IMR-90 (cell line): ENCODE measurements around the gene RAMP3. TPM values are rescaled to one million over a fixed set of nuclear protein-coding genes. Genes with fewer than 3 reads are reported as not detected.
A peak's percentile ranks its signal among the peaks of the same experiment; 100 is the strongest.

Experiments used
- ATAC-seq: fragments of 200-7000 bp; cut with Tn5 transposase; 2 replicates; pipeline ENCODE4 v1.9.1; 2020; ENCODE audit warnings: low read depth, mild to moderate bottlenecking, moderate library complexity
- BruUV-seq: library from RNA; stranded (reverse); fragments of 400-500 nt; replicated peaks from 2 replicates; lab custom pipeline; 2021; lab: Mats Ljungman, UMichigan
- CTCF ChIA-PET: fragments of 300-600 bp; formaldehyde crosslinking; extraction: SDS; loops from one replicate; lab custom pipeline; 2021; ENCODE audit warnings: antibody characterized with exemption; lab: Yijun Ruan, JAX
- POLR2A ChIA-PET: fragments of 300-600 bp; sonication (Branson Sonifier 250); formaldehyde crosslinking; loops from one replicate; lab custom pipeline; 2022; ENCODE audit warnings: antibody characterized with exemption; ENCODE audit not compliant: unreplicated experiment; lab: Charles Lee
- DNase-seq: peaks from one replicate; pipeline ENCODE4 v3.0.0; 2013
- H2AFZ ChIP-seq: replicated peaks from 2 replicates; pipeline ENCODE3; 2013; ENCODE audit warnings: low read length, mild to moderate bottlenecking; ENCODE audit not compliant: poor library complexity
- H2AK5ac ChIP-seq: 2 replicates; pipeline ENCODE4 v1.6.1; 2013; ENCODE audit warnings: low read depth, low read length, inconsistent platforms
- H2AK9ac ChIP-seq: replicated peaks from 2 replicates; pipeline ENCODE3; 2013; ENCODE audit warnings: mild to moderate bottlenecking, low read depth, low read length, moderate library complexity; ENCODE audit not compliant: poor library complexity
- H2BK120ac ChIP-seq: 2 replicates; pipeline ENCODE4 v1.6.1; 2013; ENCODE audit warnings: low read depth, low read length, inconsistent platforms
- H2BK15ac ChIP-seq: 3 replicates; pipeline ENCODE4 v1.6.1; 2013; ENCODE audit warnings: low read depth, low read length, inconsistent platforms
- H2BK20ac ChIP-seq: 2 replicates; pipeline ENCODE4 v1.6.1; 2013; ENCODE audit warnings: low read depth, mild to moderate bottlenecking, inconsistent platforms, low read length, moderate library complexity
- H2BK5ac ChIP-seq: 2 replicates; pipeline ENCODE4 v1.6.1; 2013; ENCODE audit warnings: mild to moderate bottlenecking, low read depth, low read length, inconsistent platforms; ENCODE audit not compliant: poor library complexity, severe bottlenecking
- H3K14ac ChIP-seq: replicated peaks from 2 replicates; pipeline ENCODE4 v1.6.1; 2013; ENCODE audit warnings: low read depth, low read length, inconsistent platforms
- H3K18ac ChIP-seq: 2 replicates; pipeline ENCODE4 v1.6.1; 2013; ENCODE audit warnings: low read depth, low read length, control low read depth
- H3K23ac ChIP-seq: 2 replicates; pipeline ENCODE4 v1.6.1; 2013; ENCODE audit warnings: low read depth, low read length, inconsistent platforms
- H3K27ac ChIP-seq: 2 replicates; pipeline ENCODE4 v1.5.1; 2013; ENCODE audit warnings: mild to moderate bottlenecking, control low read depth, low read length; ENCODE audit not compliant: insufficient read depth
- H3K27me3 ChIP-seq: 2 replicates; pipeline ENCODE4 v1.6.1; 2013; ENCODE audit warnings: low read length; ENCODE audit not compliant: control insufficient read depth, insufficient read depth
- H3K36me3 ChIP-seq: 2 replicates; pipeline ENCODE4 v1.6.1; 2013; ENCODE audit warnings: low read length, mixed read lengths; ENCODE audit not compliant: control insufficient read depth, insufficient read depth
- H3K4ac ChIP-seq: 2 replicates; pipeline ENCODE4 v1.6.1; 2013; ENCODE audit warnings: low read depth, low read length, inconsistent platforms
- H3K4me1 ChIP-seq: 2 replicates; pipeline ENCODE4 v1.6.1; 2013; ENCODE audit warnings: low read length, mixed read lengths; ENCODE audit not compliant: control insufficient read depth, insufficient read depth
- H3K4me2 ChIP-seq: 2 replicates; pipeline ENCODE4 v1.6.1; 2013; ENCODE audit warnings: low read depth, mild to moderate bottlenecking, control low read depth, low read length, moderate library complexity
- H3K4me3 ChIP-seq: 2 replicates; pipeline ENCODE4 v1.5.1; 2013; ENCODE audit warnings: low read depth, mild to moderate bottlenecking, control low read depth, low read length, moderate library complexity; ENCODE audit not compliant: insufficient read depth
- H3K56ac ChIP-seq: 2 replicates; pipeline ENCODE4 v1.6.1; 2013; ENCODE audit warnings: low read length, inconsistent platforms; ENCODE audit not compliant: insufficient read depth; ENCODE audit errors: extremely low read depth
- H3K79me1 ChIP-seq, 2 experiments: 2 replicates each; pipeline ENCODE4 v1.6.1; 2013; ENCODE audit warnings: low read length in 2 of 2, inconsistent platforms in 1 of 2, low read depth in 1 of 2
- H3K9ac ChIP-seq: 2 replicates; pipeline ENCODE4 v1.6.1; 2013; ENCODE audit warnings: low read depth, low read length, control low read depth
- H3K9me1 ChIP-seq: 2 replicates; pipeline ENCODE4 v1.6.1; 2013; ENCODE audit warnings: low read length, inconsistent platforms; ENCODE audit not compliant: insufficient read depth
- H3K9me3 ChIP-seq: 2 replicates; pipeline ENCODE4 v1.6.1; 2013; ENCODE audit warnings: low read length; ENCODE audit not compliant: control insufficient read depth, insufficient read depth
- H4K20me1 ChIP-seq: 2 replicates; pipeline ENCODE4 v1.6.1; 2013; ENCODE audit warnings: low read length, inconsistent platforms; ENCODE audit not compliant: insufficient read depth
- H4K5ac ChIP-seq: 2 replicates; pipeline ENCODE4 v1.6.1; 2013; ENCODE audit warnings: mild to moderate bottlenecking, low read depth, low read length, control low read depth
- H4K8ac ChIP-seq, 2 experiments: 2 replicates each; pipeline ENCODE4 v1.6.1; 2013; ENCODE audit warnings: low read depth in 2 of 2, low read length in 2 of 2, control low read depth in 1 of 2, inconsistent platforms in 1 of 2
- H4K91ac ChIP-seq: 2 replicates; pipeline ENCODE4 v1.6.1; 2013; ENCODE audit warnings: low read depth, low read length, inconsistent platforms; ENCODE audit not compliant: insufficient read depth
- BHLHE40 ChIP-seq: fragments of 150-350 bp; IDR thresholded peaks from 2 replicates; pipeline ENCODE4 v1.6.1; 2016; ENCODE audit warnings: mild to moderate bottlenecking, low read depth, low read length
- CEBPB ChIP-seq: IDR thresholded peaks from 2 replicates; pipeline ENCODE4 v1.6.1; 2012; ENCODE audit warnings: low read depth, low read length, improper control_type of control experiment
- ELK1 ChIP-seq: fragments of 150-350 bp; IDR thresholded peaks from 2 replicates; pipeline ENCODE4 v1.6.1; 2016; ENCODE audit warnings: low read depth, mild to moderate bottlenecking, low read length, moderate library complexity, borderline replicate concordance
- FOS ChIP-seq: fragments of 150-350 bp; IDR thresholded peaks from 2 replicates; pipeline ENCODE4 v1.6.1; 2016; ENCODE audit warnings: low read depth, low read length
- MAZ ChIP-seq: IDR thresholded peaks from 2 replicates; pipeline ENCODE4 v1.6.1; 2012; ENCODE audit warnings: low read depth, mild to moderate bottlenecking, low read length, improper control_type of control experiment, moderate library complexity, borderline replicate concordance
- MXI1 ChIP-seq: IDR thresholded peaks from 2 replicates; pipeline ENCODE4 v1.6.1; 2012; ENCODE audit warnings: low read depth, mild to moderate bottlenecking, low read length, moderate library complexity, borderline replicate concordance
- POLR2A ChIP-seq: IDR thresholded peaks from 2 replicates; pipeline ENCODE4 v1.6.1; 2012; ENCODE audit warnings: mild to moderate bottlenecking, low read depth, low read length
- RCOR1 ChIP-seq: IDR thresholded peaks from 2 replicates; pipeline ENCODE4 v1.6.1; 2012; ENCODE audit warnings: mild to moderate bottlenecking, low read length, improper control_type of control experiment; ENCODE audit not compliant: insufficient replicate concordance
- RFX5 ChIP-seq: IDR thresholded peaks from 2 replicates; pipeline ENCODE4 v1.8.0; 2012; ENCODE audit warnings: low read depth, mild to moderate bottlenecking, low read length, moderate library complexity
- WGBS, 2 experiments: methylation state at CpG; one replicate each; pipeline versions ENCODE4 v1.1.5 to v1.1.7; 2013; ENCODE audit warnings: missing lambda C conversion rate in 2 of 2; ENCODE audit not compliant: insufficient read length in 1 of 2; ENCODE audit errors: extremely low coverage in 2 of 2; 5-methylcytosine and 5-hydroxymethylcytosine counted together
- dilution Hi-C: fragments of 300-500 bp; cut with HindIII; formaldehyde crosslinking; loops from one replicate; pipeline ENCODE4 v1.14.3; 2018; ENCODE audit warnings: low sequenced_read_pairs; ENCODE audit not compliant: unreplicated experiment
- in situ Hi-C: fragments of 300-500 bp; cut with MboI; formaldehyde crosslinking; loops from 3 replicates; pipeline ENCODE4 v1.14.3; 2019; ENCODE audit warnings: low sequenced_read_pairs, inconsistent platforms, mixed read lengths
- intact Hi-C: fragments of 100-400 bp; cut with micrococcal nuclease; formaldehyde crosslinking; loops from 2 replicates; pipeline ENCODE4 v1.10.0; 2022
- polyA plus RNA-seq, 3 experiments: library from polyadenylated mRNA; depleted of rRNA; stranded (reverse); fragments of >200 nt; gene quantifications; 2 replicates each; pipeline ENCODE4 v1.2.3, GENCODE V29; 2012; ENCODE audit warnings: low replicate concordance in 1 of 3
- total RNA-seq: library from RNA; depleted of rRNA; stranded (reverse); fragments of >200 nt; gene quantifications from 2 replicates; pipeline ENCODE4 v1.2.3, GENCODE V29; 2012
- TF ChIP-seq, protein P1 (sequence below): fragments of 150-350 bp; IDR thresholded peaks from 2 replicates; pipeline ENCODE4 v1.6.1; 2017; ENCODE audit warnings: mild to moderate bottlenecking, antibody characterized with exemption, low read length, low read depth
- TF ChIP-seq, protein P2 (sequence below): conservative IDR thresholded peaks from 2 replicates; pipeline ENCODE4 v1.5.1; 2012; ENCODE audit warnings: mild to moderate bottlenecking, low read depth, low read length, improper control_type of control experiment

The RAMP3 gene
- total and polyA plus RNA-seq, 2 of the 4 experiments (the other 2 are of a cell fraction): not detected

DNA sequence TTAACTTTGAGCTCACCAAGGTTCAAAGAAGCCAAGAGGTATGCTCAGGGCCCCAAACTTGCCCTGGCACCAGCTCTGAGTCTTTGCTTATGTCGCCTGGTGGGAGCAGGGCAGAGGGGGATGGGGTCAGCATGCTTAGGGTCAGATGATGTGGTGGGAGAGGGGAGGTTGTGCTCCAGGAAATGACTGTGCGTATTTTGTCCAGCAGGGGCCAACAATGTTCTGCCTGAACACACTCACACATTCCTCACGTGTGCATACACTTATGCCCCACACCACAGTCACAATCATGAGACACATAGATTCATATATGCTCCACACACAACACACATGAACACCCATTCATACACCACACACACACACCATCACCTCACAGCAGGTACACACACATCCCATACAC is 4.4 kb upstream of the RAMP3 start:
- DNase-seq (peak; percentile 4), ATAC-seq (no peak)
- H3K9me3 ChIP-seq: no peaks in the 10 kb centered on the region
- H3K18ac ChIP-seq: no peak overlapping the region
- H4K20me1 ChIP-seq: no peaks in the 10 kb centered on the region
- no peak overlapping the region for H3K4ac ChIP-seq
- H3K79me1 ChIP-seq: no peaks in the 10 kb centered on the region
- dilution Hi-C loops: no loop called here
- H2AFZ ChIP-seq: no peak overlapping the region
- no peak overlapping the region for H2BK15ac ChIP-seq
- H2AK5ac ChIP-seq: no peak overlapping the region
- no TSS peak for BruUV-seq
- no peak overlapping the region for H3K4me2 ChIP-seq
- POLR2A ChIA-PET: no interaction called here
- no peak overlapping the region for H2AK9ac ChIP-seq
- CTCF ChIA-PET: no interaction called here
- H3K27ac ChIP-seq: no peak overlapping the region
- no peak overlapping the region for H3K4me3 ChIP-seq
- H4K8ac ChIP-seq: no peak overlapping the region
- peaks cover 55% of the 10 kb centered on the region for H3K27me3 ChIP-seq
- H3K9me1 ChIP-seq: no peaks in the 10 kb centered on the region
- H4K91ac ChIP-seq: no peak overlapping the region
- no peak overlapping the region; the same call in 1 of the 2 replicates for H3K23ac ChIP-seq
- in situ Hi-C loops: loop anchor here (5.0 to 10.0 kb wide), 2 partner anchors 99 to 702 kb away; no protein-coding TSS in a partner anchor
- no peak overlapping the region for H2BK5ac ChIP-seq
- no peak overlapping the region for H3K9ac ChIP-seq
- H2BK20ac ChIP-seq: no peak overlapping the region
- no peak overlapping the region for H4K5ac ChIP-seq
- H3K56ac ChIP-seq: no peak overlapping the region
- H2BK120ac ChIP-seq: no peak overlapping the region
- intact Hi-C loops: no loop called here
- no peak overlapping the region for H3K14ac ChIP-seq
- H3K4me1 ChIP-seq: no peaks in the 10 kb centered on the region
- no peaks in the 10 kb centered on the region for H3K36me3 ChIP-seq
- TF ChIP-seq BHLHE40 (no peak), FOS (no peak), ELK1 (no peak), MXI1 (no peak), MAZ (no peak), POLR2A (no peak), CEBPB (no peak), RCOR1 (no peak), RFX5 (no peak)
- TF ChIP-seq, protein P1, sequence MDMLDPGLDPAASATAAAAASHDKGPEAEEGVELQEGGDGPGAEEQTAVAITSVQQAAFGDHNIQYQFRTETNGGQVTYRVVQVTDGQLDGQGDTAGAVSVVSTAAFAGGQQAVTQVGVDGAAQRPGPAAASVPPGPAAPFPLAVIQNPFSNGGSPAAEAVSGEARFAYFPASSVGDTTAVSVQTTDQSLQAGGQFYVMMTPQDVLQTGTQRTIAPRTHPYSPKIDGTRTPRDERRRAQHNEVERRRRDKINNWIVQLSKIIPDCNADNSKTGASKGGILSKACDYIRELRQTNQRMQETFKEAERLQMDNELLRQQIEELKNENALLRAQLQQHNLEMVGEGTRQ: no peak
- TF ChIP-seq, protein P2, sequence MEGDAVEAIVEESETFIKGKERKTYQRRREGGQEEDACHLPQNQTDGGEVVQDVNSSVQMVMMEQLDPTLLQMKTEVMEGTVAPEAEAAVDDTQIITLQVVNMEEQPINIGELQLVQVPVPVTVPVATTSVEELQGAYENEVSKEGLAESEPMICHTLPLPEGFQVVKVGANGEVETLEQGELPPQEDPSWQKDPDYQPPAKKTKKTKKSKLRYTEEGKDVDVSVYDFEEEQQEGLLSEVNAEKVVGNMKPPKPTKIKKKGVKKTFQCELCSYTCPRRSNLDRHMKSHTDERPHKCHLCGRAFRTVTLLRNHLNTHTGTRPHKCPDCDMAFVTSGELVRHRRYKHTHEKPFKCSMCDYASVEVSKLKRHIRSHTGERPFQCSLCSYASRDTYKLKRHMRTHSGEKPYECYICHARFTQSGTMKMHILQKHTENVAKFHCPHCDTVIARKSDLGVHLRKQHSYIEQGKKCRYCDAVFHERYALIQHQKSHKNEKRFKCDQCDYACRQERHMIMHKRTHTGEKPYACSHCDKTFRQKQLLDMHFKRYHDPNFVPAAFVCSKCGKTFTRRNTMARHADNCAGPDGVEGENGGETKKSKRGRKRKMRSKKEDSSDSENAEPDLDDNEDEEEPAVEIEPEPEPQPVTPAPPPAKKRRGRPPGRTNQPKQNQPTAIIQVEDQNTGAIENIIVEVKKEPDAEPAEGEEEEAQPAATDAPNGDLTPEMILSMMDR: no peak
- WGBS, 2 experiments: 0% methylated on average over 1 of the region's 3 CpGs; no CpG with 5 or more reads in 1 of the 2 experiments
